ENCODE measurements around the gene ARHGAP4.

DNA sequence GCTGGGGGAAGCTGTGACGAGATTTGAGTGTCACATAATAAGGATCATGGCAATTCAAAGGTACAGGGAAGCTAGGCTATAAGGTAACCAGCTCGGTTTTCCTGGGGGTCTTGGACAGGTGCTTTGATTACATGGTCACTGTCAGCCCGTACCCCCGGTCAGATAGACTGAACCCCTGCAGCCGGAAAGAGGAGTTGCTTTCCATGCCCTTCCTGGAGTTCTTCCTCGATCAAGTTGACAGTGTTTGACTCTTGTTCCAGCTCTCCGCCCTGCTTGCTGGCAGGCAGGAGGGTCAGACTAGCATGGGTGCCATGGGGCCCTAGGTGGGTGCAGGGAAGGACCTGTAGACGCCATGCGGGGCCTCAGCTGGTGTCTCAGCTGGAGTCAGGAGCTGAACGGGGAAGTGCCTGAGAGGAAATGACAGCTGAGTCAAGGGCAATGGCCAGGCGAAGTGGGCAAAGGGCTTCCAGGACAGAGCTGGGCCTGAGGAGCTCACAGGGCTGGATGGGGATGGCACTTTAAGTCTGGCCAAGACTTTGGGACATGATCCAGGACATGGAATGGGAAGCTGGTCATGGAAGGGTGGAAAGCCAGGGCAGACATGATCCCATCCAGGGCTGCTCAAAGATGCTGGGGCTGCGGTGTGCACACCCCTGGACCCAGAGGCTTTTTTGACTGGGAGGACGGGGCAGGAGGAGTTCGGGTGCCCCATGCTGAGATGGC, 48.1 kb upstream of the ARHGAP4 start:
- TF ChIP-seq, protein P1, sequence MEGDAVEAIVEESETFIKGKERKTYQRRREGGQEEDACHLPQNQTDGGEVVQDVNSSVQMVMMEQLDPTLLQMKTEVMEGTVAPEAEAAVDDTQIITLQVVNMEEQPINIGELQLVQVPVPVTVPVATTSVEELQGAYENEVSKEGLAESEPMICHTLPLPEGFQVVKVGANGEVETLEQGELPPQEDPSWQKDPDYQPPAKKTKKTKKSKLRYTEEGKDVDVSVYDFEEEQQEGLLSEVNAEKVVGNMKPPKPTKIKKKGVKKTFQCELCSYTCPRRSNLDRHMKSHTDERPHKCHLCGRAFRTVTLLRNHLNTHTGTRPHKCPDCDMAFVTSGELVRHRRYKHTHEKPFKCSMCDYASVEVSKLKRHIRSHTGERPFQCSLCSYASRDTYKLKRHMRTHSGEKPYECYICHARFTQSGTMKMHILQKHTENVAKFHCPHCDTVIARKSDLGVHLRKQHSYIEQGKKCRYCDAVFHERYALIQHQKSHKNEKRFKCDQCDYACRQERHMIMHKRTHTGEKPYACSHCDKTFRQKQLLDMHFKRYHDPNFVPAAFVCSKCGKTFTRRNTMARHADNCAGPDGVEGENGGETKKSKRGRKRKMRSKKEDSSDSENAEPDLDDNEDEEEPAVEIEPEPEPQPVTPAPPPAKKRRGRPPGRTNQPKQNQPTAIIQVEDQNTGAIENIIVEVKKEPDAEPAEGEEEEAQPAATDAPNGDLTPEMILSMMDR (IDR thresholded peaks at IDR 0.05; ENCODE audit: poor library complexity) = no peak
- TF ChIP-seq EZH2phosphoT487 (IDR thresholded peaks at IDR 0.05; ENCODE audit: low read depth, severe bottlenecking, unreplicated experiment) = no peak
- TF ChIP-seq EZH2 (IDR thresholded peaks at IDR 0.05; ENCODE audit: borderline replicate concordance) = no peak
